K562 treated with DMSO at 1 percent for 48 hours (cell line): ENCODE data around the gene FANCE. TPM values are rescaled to one million over a fixed set of nuclear protein-coding genes. Genes with fewer than 3 reads are reported as not detected.

Experiments
- total RNA-seq: library from RNA; unstranded; fragments of 300-600 nt; gene quantifications from 2 replicates; pipeline ENCODE4 v1.2.3, GENCODE V29; 2022; ENCODE audit warnings: low replicate concordance; ENCODE audit errors: extremely low read depth

The FANCE gene, protein sequence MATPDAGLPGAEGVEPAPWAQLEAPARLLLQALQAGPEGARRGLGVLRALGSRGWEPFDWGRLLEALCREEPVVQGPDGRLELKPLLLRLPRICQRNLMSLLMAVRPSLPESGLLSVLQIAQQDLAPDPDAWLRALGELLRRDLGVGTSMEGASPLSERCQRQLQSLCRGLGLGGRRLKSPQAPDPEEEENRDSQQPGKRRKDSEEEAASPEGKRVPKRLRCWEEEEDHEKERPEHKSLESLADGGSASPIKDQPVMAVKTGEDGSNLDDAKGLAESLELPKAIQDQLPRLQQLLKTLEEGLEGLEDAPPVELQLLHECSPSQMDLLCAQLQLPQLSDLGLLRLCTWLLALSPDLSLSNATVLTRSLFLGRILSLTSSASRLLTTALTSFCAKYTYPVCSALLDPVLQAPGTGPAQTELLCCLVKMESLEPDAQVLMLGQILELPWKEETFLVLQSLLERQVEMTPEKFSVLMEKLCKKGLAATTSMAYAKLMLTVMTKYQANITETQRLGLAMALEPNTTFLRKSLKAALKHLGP
- not detected in 2 replicates for total RNA-seq

DNA sequence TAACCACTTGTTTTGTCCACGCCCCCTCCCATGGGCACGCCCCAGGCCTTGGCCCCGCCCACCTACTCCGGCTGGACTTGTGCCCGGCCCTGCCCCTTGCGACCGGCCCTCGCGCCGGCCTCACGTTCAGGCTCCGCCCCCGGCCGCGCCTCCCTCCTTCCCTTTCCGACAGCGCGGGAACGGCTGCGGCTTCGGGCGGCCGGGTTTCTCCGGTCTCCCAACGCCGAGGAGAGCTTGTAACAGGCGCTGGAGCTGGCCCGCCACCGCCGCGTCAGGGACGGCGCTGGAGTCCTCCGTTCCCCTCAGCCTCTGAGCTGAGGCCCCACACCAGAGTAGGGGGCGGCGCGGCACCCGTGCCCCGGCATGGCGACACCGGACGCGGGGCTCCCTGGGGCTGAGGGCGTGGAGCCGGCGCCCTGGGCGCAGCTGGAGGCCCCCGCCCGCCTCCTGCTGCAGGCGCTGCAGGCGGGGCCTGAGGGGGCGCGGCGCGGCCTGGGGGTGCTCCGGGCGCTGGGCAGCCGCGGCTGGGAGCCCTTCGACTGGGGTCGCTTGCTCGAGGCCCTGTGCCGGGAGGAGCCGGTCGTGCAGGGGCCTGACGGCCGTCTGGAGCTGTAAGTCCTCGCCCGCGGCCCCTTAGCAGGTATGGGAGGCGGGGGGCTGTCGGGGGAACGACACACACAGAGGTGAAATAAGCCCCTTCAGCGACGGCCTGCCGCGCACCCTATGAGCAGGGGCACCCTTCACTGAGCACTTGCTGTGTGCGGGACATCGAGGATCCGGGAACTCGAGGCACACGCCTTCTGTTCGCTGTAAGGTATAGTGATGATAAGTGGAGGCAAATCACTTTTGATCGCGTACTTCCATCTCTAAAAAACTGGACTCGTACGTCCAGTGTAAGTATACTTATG is at the start of gene FANCE:
Gene FANCE, plus strand, starts transcription at position 156 of the 908 bp plus-strand sequence. Its CDS starts 208 bp downstream, at position 364.

DNA sequence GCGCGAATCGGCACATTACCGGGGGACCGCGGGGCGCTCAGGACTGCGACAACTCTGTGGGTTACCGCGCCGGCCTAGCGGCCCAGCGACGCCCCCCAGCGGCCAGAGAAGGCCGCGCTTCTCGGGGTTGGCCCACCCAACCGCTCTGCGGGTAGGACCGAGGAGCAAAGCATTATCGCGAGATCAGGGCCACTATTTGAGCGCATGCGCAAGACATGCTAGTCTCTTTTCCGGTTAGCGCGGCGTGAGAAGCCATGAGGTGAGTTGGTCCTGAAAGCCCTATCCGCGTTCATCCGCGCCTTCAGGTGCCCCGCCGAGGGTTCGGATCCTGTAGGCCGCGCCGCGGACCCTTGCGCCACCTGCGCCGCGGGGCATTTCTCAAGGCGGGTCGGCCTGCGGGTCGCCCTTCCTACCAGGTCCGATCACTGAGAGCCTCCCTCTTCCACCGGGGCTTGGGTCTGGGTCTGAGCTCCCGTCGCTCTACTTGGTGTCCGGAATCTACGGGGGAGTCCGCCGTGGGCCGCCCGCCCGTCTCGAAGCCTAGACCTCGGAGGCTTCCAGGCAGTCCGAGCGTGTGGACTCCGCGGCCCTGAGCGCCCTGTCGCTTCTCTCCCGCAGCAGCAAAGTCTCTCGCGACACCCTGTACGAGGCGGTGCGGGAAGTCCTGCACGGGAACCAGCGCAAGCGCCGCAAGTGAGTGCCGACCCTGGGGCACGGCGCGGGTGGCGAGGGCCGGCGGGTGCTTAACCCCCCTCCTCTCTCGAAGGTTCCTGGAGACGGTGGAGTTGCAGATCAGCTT is 16.2 kb downstream of the FANCE start, which contains the start of gene RPL10A:
Gene RPL10A, plus strand, starts transcription at position 221 of the 799 bp plus-strand sequence. Its CDS starts 34 bp downstream, at position 255.

DNA sequence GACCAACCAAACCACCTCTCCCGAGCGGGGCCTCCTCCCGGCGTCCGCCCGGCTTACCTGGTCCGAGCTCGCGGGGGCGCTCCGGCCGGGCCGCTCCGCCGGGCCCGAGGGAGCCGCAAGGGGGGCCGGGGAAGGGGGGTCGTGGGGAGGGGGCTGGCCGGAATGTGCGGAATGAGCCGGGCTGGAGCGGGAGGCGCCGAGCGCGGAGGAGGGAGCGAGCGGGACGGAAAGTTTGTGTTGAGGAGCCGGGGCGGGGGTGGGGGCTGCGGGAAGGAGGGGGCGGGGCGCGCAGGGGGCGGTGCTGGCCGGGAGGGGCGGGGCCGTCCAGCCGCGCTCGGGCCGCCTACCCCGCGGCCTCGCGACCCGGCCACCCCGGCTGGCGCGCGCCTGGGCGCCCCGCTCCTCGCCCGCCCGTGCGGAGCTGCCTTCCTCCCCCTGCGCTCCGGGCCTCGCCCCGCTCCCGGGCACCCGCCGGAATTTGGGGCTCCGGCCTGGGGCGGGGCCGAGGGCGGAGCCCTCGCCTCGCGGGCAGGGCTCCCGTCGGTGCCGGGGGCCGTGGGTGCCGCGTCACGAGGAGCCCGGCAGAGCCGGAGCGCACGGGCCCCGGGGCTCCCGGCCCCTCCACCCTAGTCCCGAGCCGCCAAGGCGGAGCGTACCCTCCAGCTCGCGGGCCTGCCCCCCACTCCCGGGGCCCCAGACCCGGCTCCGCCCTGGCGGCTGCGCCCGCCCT is 44.9 kb downstream of the FANCE start, which contains the start of gene TEAD3:
Gene TEAD3, minus strand, starts transcription at position 239 of the 730 bp plus-strand sequence.

DNA sequence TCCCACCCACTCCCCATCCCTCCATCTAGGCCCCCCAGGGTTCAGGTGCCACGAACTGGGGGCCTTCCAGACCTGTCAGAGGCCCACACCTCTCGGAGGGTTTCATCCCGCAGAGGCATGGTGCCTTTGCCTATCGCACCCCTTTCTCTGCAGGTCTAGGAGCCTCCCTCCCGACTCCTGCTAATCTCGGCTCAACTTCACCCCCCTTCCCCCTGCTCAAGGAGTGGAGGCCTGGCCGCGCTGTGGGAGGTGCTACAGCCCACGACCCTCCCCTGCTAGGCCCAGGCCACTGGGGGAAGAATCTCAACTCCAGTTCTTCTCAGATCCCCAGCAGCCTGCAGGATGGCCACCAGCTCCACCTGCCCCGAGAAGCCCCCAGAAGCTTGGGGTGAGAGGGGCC is 60.6 kb downstream of the FANCE start, which contains the start of gene TULP1:
Gene TULP1, minus strand, starts transcription at position 157 of the 400 bp plus-strand sequence. Its CDS starts 38 bp downstream, at position 119.

Other genes starting within 250 kb of the FANCE start
- not detected in 2 replicates for gene SCUBE3, start 238.4 kb upstream of the FANCE start, total RNA-seq
- not detected in 2 replicates for gene ZNF76, start 192.6 kb upstream of the FANCE start, total RNA-seq
- not detected in 2 replicates for gene DEF6, start 154.5 kb upstream of the FANCE start, total RNA-seq
- gene PPARD, start 109.8 kb upstream of the FANCE start, total RNA-seq: not detected in 2 replicates
- 2,732 TPM in 1 of 2 replicates, not detected in the other for gene RPL10A, start 16.1 kb downstream of the FANCE start, total RNA-seq
- not detected in 2 replicates for gene TEAD3, start 44.7 kb downstream of the FANCE start, total RNA-seq
- not detected in 2 replicates for gene TULP1, start 60.6 kb downstream of the FANCE start, total RNA-seq
- gene FKBP5, start 236.6 kb downstream of the FANCE start, total RNA-seq: not detected in 2 replicates